HepG2 (cell line): ENCODE data around the gene CCDC28A. TPM values are rescaled to one million over a fixed set of nuclear protein-coding genes. Genes with fewer than 3 reads are reported as not detected.
A peak's percentile ranks its signal among the peaks of the same experiment; 100 is the strongest.

ENCODE experiments used
- ARNTL ChIP-seq: sonication (generic); formaldehyde crosslinking; IDR thresholded peaks from 2 replicates; pipeline ENCODE4 v1.4.0; 2020; ENCODE audit warnings: mild to moderate bottlenecking, missing genetic modification reagents
- ELF3 ChIP-seq: IDR thresholded peaks from 2 replicates; pipeline ENCODE4 v1.6.1; 2016; ENCODE audit warnings: missing genetic modification reagents, missing compliant biosample characterization
- IKZF5 ChIP-seq: IDR thresholded peaks from 2 replicates; pipeline ENCODE4 v1.6.1; 2018; ENCODE audit warnings: missing genetic modification reagents, mild to moderate bottlenecking, missing compliant biosample characterization
- MEIS1 ChIP-seq: sonication (generic); formaldehyde crosslinking; IDR thresholded peaks from 2 replicates; pipeline ENCODE4 v1.9.0; 2021; ENCODE audit warnings: mild to moderate bottlenecking, missing genetic modification reagents, moderate library complexity, borderline replicate concordance
- MEIS2 ChIP-seq: sonication (generic); formaldehyde crosslinking; IDR thresholded peaks from 2 replicates; pipeline ENCODE4 v1.9.0; 2021; ENCODE audit warnings: mild to moderate bottlenecking, missing genetic modification reagents
- NCOA1 ChIP-seq: sonication (generic); formaldehyde crosslinking; IDR thresholded peaks from 2 replicates; pipeline ENCODE4 v1.9.0; 2021; ENCODE audit warnings: missing genetic modification reagents
- RAD21 ChIP-seq: fragments of 450-650 bp; formaldehyde crosslinking; IDR thresholded peaks from 2 replicates; pipeline ENCODE4 v1.5.0; 2020; ENCODE audit warnings: mild to moderate bottlenecking
- THAP11 ChIP-seq: IDR thresholded peaks from 2 replicates; pipeline ENCODE4 v1.6.1; 2016; ENCODE audit warnings: missing biosample characterization, missing genetic modification reagents
- ZBTB20 ChIP-seq: sonication (generic); formaldehyde crosslinking; IDR thresholded peaks from 2 replicates; pipeline ENCODE4 v1.8.1; 2023; ENCODE audit warnings: missing genetic modification reagents, low read depth, mild to moderate bottlenecking, borderline replicate concordance
- ZNF501 ChIP-seq: sonication (generic); formaldehyde crosslinking; IDR thresholded peaks from 2 replicates; pipeline ENCODE4 v1.5.1; 2020; ENCODE audit warnings: mild to moderate bottlenecking, moderate library complexity, missing genetic modification reagents
- ZNF609 ChIP-seq: sonication (generic); formaldehyde crosslinking; IDR thresholded peaks from 2 replicates; pipeline ENCODE4 v1.4.0; 2020; ENCODE audit warnings: mild to moderate bottlenecking, missing genetic modification reagents, borderline replicate concordance
- ZNF614 ChIP-seq: IDR thresholded peaks from 2 replicates; pipeline ENCODE4 v1.6.1; 2018; ENCODE audit warnings: missing biosample characterization, missing genetic modification reagents, inconsistent platforms, borderline replicate concordance
- ZSCAN29 ChIP-seq: sonication (generic); formaldehyde crosslinking; conservative IDR thresholded peaks from 2 replicates; pipeline ENCODE4 v1.4.0; 2020; ENCODE audit warnings: mild to moderate bottlenecking, missing genetic modification reagents
- polyA plus RNA-seq, 8 experiments: library from polyadenylated mRNA; depleted of rRNA in 3 of 8; stranded (reverse) in 7 of 8; unstranded in 1 of 8; fragments of >200 nt; fragmentation: Illumina TruSeq in 4 of 8; extraction: Trizol in 4 of 8; gene quantifications; 2 replicates each; pipeline versions ENCODE4 v1.2.1 to v1.2.3, GENCODE V29; 2011 to 2016; ENCODE audit warnings: low read depth in 4 of 8, missing spikeins in 1 of 8, mixed read lengths in 1 of 8; ENCODE audit not compliant: insufficient read depth in 1 of 8
- total RNA-seq, 5 experiments: library from RNA; depleted of rRNA; stranded (reverse); fragments of >200 nt; fragmentation: Illumina TruSeq; extraction: Trizol; gene quantifications; 2 replicates each; pipeline ENCODE4 v1.2.3, GENCODE V29; 2016; ENCODE audit warnings: low read depth in 1 of 5
- TF ChIP-seq, protein P1 (sequence below): sonication (generic); formaldehyde crosslinking; IDR thresholded peaks from 2 replicates; pipeline ENCODE4 v1.5.0; 2020; ENCODE audit warnings: missing genetic modification reagents
- TF ChIP-seq, protein P2 (sequence below): sonication (generic); formaldehyde crosslinking; IDR thresholded peaks from 2 replicates; pipeline ENCODE4 v1.8.0; 2022; ENCODE audit warnings: low read depth, missing genetic modification reagents
- TF ChIP-seq, protein P3 (sequence below): sonication (generic); formaldehyde crosslinking; IDR thresholded peaks from 2 replicates; pipeline ENCODE4 v1.5.0; 2020; ENCODE audit warnings: mild to moderate bottlenecking, missing genetic modification reagents

Gene CCDC28A
- total and polyA plus RNA-seq, 2 of the 13 experiments (the other 11 are each of a cell fraction or from before 2014, with no cell fraction given), result 15.8 TPM

DNA sequence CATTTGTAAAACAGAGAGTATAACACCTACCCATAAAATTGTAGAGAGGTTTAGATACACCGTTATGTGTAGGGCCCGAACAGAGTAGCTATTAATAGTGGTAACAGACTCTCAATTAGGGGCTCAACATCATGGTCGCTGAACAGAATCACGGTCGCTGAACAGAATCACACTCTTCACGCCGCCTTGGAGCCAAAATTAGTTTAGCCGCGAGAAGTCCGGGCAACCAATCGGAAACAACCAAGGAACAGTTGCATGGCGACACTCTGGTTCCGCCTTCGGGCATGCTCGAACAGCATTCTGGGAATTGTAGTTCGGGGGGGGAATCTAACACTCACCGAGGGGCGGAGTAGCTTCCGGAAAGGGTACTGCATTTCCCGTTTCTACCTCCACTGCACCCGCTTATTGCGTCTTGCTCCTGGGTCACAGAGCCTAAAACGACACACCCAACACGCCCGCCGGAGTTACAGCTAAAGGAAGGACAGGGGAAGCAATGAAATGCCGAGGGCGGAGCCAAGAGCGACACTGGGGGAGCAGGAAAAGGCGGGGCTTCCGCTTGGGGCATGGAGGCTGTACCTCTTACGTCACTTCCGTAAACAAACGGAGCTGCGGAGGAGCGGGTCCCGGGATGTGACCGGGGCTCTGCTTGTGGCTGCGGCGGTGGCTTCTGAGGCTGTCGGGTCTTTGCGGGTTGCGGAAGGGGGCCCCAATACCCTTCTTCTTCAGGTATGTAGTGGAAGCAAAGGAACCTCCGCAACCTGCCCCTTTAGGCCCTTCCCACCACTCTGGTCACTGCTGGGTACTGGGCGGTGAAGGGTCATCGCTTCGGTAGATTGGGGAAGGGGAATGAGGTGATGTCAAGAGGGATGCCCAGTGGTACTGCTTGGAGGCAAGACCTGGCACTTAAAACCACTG lies at the start of gene CCDC28A (continued):
- TF ChIP-seq, protein P1, sequence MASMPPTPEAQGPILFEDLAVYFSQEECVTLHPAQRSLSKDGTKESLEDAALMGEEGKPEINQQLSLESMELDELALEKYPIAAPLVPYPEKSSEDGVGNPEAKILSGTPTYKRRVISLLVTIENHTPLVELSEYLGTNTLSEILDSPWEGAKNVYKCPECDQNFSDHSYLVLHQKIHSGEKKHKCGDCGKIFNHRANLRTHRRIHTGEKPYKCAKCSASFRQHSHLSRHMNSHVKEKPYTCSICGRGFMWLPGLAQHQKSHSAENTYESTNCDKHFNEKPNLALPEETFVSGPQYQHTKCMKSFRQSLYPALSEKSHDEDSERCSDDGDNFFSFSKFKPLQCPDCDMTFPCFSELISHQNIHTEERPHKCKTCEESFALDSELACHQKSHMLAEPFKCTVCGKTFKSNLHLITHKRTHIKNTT (CRISPR knock-in tag), result no peak
- peak; percentile 73 for TF ChIP-seq ARNTL
- peak; percentile 87 for TF ChIP-seq ELF3 (CRISPR knock-in tag)
- TF ChIP-seq NCOA1 (CRISPR knock-in tag), result 0 out of 2 replicates have a peak, but pooled peaks have one; percentile 63
- peak; percentile 90 for TF ChIP-seq MEIS1 (CRISPR knock-in tag)
- peak; percentile 60 for TF ChIP-seq MEIS2
- peak; percentile 70 for TF ChIP-seq IKZF5 (CRISPR knock-in tag)
- TF ChIP-seq, protein P2, sequence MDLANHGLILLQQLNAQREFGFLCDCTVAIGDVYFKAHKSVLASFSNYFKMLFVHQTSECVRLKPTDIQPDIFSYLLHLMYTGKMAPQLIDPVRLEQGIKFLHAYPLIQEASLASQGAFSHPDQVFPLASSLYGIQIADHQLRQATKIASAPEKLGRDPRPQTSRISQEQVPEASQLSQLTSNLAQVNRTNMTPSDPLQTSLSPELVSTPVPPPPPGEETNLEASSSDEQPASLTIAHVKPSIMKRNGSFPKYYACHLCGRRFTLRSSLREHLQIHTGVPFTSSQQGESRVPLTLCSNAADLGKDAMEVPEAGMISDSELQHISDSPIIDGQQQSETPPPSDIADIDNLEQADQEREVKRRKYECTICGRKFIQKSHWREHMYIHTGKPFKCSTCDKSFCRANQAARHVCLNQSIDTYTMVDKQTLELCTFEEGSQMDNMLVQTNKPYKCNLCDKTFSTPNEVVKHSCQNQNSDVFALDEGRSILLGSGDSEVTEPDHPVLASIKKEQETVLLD, result peak; percentile 42; the same call in 1 of the 2 replicates
- TF ChIP-seq ZNF614 (CRISPR knock-in tag), result peak; percentile 52; the same call in 1 of the 2 replicates
- TF ChIP-seq ZSCAN29 (CRISPR knock-in tag), result peak; percentile 95
- peak; percentile 27; the same call in 1 of the 2 replicates for TF ChIP-seq ZBTB20
- peak; percentile 28; the same call in 1 of the 2 replicates for TF ChIP-seq ZNF609 (CRISPR knock-in tag)
- peak; percentile 90 for TF ChIP-seq ZNF501 (CRISPR knock-in tag)
- no peak for TF ChIP-seq RAD21
- TF ChIP-seq THAP11 (CRISPR knock-in tag), result peak; percentile 99
- TF ChIP-seq, protein P3, sequence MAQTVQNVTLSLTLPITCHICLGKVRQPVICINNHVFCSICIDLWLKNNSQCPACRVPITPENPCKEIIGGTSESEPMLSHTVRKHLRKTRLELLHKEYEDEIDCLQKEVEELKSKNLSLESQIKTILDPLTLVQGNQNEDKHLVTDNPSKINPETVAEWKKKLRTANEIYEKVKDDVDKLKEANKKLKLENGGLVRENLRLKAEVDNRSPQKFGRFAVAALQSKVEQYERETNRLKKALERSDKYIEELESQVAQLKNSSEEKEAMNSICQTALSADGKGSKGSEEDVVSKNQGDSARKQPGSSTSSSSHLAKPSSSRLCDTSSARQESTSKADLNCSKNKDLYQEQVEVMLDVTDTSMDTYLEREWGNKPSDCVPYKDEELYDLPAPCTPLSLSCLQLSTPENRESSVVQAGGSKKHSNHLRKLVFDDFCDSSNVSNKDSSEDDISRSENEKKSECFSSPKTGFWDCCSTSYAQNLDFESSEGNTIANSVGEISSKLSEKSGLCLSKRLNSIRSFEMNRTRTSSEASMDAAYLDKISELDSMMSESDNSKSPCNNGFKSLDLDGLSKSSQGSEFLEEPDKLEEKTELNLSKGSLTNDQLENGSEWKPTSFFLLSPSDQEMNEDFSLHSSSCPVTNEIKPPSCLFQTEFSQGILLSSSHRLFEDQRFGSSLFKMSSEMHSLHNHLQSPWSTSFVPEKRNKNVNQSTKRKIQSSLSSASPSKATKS (CRISPR knock-in tag), result no peak
